ENCODE results near the gene ATF7. TPM values are rescaled to one million over a fixed set of nuclear protein-coding genes. Genes with fewer than 3 reads are reported as not detected.

ATF7 gene
- total RNA-seq, 4 donors from 2014 or later: 22.5 to 38.3 (median 29.9) TPM

- ATAC-seq (ENCODE audit: low FRiP score): no peak
- no peak for DNase-seq (ENCODE audit: low spot score)
- TF ChIP-seq CTCF (IDR thresholded peaks at IDR 0.05): no peak
Measured at GRCh38 chr12:53492188-53492587, 134.0 kb downstream of the ATF7 start.

DNA sequence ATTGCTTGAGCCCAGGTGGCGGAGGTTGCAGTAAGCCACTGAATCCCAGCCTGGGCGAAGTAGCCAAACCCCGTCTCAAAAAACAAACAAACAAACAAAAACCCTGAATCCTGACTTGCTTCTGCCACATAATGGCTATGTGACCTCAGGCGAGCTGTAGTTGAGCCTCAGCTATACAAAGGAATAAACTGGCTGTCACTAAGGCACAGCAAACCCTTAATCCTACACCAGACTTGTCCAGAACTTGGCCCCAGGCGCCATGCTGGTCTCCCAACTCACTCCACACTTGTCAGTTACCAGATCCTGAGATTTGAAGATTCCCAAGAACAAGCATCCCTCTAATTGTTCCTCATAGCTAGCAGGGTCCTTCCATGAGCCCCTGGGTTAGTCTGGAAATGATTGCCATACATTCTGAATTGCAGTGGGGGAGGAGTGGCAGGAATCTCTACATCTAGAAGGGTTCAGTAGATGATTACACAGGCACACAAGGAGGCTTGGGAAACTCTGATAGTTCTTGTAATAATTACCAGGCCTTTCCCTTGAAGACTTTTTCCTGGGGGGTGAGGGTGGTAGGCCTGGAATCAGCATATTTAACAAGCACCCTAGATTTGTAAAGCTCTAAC lies 136.8 kb downstream of the ATF7 start:
- TF ChIP-seq CTCF (IDR thresholded peaks at IDR 0.05): no peak
- DNase-seq (ENCODE audit: low spot score) (no peak), ATAC-seq (ENCODE audit: low FRiP score) (no peak)

DNA sequence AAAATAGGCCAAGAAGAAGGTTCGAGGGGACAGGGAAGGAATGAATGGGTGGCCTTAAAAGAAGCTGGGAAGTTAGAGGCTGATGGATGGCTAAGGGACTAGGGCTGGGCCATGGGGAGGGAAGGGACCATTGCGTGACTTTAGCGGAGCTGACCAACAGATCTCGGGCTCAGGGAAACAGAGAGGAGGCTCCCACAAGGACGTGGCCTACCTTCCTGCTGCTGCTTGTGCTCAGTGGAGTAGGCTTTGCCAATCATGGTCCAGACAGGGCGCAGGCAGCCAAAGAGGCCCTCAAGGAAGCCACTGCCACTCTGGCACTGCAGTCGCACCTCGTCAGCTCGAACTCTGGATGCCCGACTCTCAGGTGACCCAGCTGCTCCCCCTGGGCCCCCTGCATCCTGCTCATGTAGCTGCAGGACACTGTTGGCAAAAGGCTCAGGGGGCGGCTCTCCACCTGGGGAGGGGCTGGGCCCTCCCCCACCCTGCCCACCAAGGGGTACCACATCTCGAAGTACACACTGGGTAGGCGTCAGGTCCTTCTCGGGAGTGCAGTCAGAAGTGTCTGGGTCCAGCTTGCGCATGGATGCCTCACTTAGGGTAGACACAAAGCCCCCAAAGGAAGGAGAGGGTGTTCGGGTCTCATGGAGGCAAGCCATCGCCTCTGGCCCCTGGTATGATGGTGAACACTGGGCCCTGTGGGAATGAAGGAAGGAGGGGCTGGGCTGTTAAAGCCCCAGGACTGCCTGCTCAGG lies 139.3 kb downstream of the ATF7 start:
- no peak for DNase-seq (ENCODE audit: low spot score)
- ATAC-seq (ENCODE audit: low FRiP score): no peak
- no peak for TF ChIP-seq CTCF (IDR thresholded peaks at IDR 0.05)

DNA sequence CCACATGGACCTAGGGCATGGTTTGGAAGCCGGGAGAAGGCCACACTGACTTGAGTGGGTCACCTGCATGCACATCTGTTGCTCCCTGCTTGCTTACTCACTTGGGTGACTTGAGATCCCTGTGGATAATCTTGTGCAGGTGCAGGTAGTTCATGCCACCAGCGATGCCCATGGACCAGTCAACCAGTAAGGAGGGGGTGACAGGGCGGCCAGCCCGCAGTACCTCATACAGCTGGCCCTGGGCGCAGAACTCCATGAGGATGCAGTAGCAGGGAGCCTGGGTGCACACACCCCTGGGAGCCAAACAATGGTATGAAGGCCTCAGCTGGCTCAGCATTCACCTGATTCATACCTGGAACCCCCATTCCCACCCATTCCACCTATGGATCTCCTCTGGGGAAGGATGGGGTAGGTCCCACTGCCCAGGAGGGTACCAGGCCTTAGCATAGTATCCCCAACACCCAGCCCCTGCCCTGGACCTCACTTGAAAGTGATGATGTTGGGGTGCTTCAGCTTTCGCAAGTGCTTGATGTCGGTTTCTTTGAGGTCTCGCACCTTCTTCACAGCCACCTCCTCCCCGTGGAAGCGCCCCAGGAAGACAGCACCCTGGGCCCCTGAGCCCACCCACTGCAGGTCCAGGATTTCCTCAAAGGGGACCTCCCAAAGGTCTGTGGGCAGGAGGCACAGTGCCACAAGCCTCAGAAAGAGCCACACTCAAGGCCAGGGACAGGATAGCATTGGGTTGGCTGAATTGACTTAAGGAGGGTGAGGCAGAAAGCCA lies 140.0 kb downstream of the ATF7 start:
- DNase-seq (ENCODE audit: low spot score): no peak
- ATAC-seq (ENCODE audit: low FRiP score): no peak
- no peak for TF ChIP-seq CTCF (IDR thresholded peaks at IDR 0.05)

GRCh38 chr12:53484686-53485575 lies 141.3 kb downstream of the ATF7 start:
- ATAC-seq (ENCODE audit: low FRiP score): no peak
- DNase-seq (ENCODE audit: low spot score): no peak
- no peak for TF ChIP-seq CTCF (IDR thresholded peaks at IDR 0.05)

DNA sequence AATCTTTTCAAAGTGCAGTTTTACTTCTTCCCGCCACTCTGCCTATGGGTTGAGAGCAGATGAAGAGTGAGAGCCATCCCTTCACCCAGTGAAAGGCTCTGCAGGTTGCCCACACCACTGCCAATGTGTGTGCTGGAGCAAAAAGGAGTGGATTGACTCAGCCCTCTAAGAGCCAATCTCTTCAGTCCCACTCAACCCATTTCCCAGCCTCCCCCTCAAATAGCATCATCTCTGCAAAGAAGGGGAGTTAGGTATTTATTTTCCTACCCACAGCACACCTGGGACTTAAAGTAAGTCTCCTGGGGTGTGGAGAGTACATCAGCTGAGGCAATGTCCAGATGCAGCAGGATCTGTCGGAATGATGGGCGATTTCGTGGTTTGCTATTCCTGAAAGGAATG lies 142.2 kb downstream of the ATF7 start:
- ATAC-seq (ENCODE audit: low FRiP score): no peak
- DNase-seq (ENCODE audit: low spot score): no peak
- no peak for TF ChIP-seq CTCF (IDR thresholded peaks at IDR 0.05)
